ENCODE results near the gene DENND1A.

GRCh38 chr9:123590499-123590898 lies 339.4 kb downstream of the DENND1A start:
- TF ChIP-seq GATA2 (IDR thresholded peaks at IDR 0.05; ENCODE audit: low read depth, low read length) (no peak), GATA3 (IDR thresholded peaks at IDR 0.05; ENCODE audit: low read depth, low read length) (no peak)

Data from SH-SY5Y (cell line).